HG02571 (cell line): ENCODE results near the gene CUL4B.
"Not testable (repeated sequence)": the region's sequence is repeated elsewhere in the genome, so short reads cannot be mapped to it uniquely, and the experiment has no call there.

Source experiments
- ATAC-seq: cut with Tn5 transposase; IDR thresholded peaks from one replicate; pipeline ENCODE4 v1.9.1; 2021; ENCODE audit warnings: mild to moderate bottlenecking, moderate library complexity; ENCODE audit not compliant: unreplicated experiment

CUL4B gene

GRCh38 chrX:120534413-120535205 is 26.2 kb downstream of the CUL4B start:
- ATAC-seq = no peak

- no peak for ATAC-seq
These were observed 37.9 kb downstream of the CUL4B start for GRCh38 chrX:120522820-120523219.

GRCh38 chrX:120517936-120518335 is 42.8 kb downstream of the CUL4B start:
- ATAC-seq = no peak

GRCh38 chrX:120514236-120514635 is 46.5 kb downstream of the CUL4B start:
- ATAC-seq = no peak

GRCh38 chrX:120512627-120513026 is 48.1 kb downstream of the CUL4B start:
- ATAC-seq = no peak

- ATAC-seq = no peak
These were observed 48.5 kb downstream of the CUL4B start for GRCh38 chrX:120512222-120512621.

GRCh38 chrX:120504569-120504968 is 56.2 kb downstream of the CUL4B start:
- ATAC-seq = no peak

GRCh38 chrX:120499301-120500072 is 61.3 kb downstream of the CUL4B start:
- ATAC-seq = no peak

- not testable (repeated sequence) for ATAC-seq
These were observed 70.6 kb downstream of the CUL4B start for GRCh38 chrX:120490119-120490518.

- ATAC-seq = no peak
These were observed 74.0 kb downstream of the CUL4B start for GRCh38 chrX:120486786-120487185.

GRCh38 chrX:120485638-120486520 is 74.9 kb downstream of the CUL4B start:
- ATAC-seq = peak; percentile 65

GRCh38 chrX:120485315-120485637 is 75.5 kb downstream of the CUL4B start:
- no peak for ATAC-seq

GRCh38 chrX:120477453-120477852 is 83.3 kb downstream of the CUL4B start:
- ATAC-seq = no peak

GRCh38 chrX:120476714-120477113 is 84.0 kb downstream of the CUL4B start:
- no peak for ATAC-seq

GRCh38 chrX:120475447-120475846 is 85.3 kb downstream of the CUL4B start:
- not testable (repeated sequence) for ATAC-seq
